ENCODE measurements around the gene FAM181A.

FAM181A gene

GRCh38 chr14:93895023-93895604 is 32.0 kb upstream of the FAM181A start:
- TF ChIP-seq ZNF274 (IDR thresholded peaks at IDR 0.05; ENCODE audit: low read depth, low read length): no peak
- no peak overlapping the region for H3K4me3 ChIP-seq (ENCODE audit: low read length)

- no peak for TF ChIP-seq ZNF274 (IDR thresholded peaks at IDR 0.05; ENCODE audit: low read depth, low read length)
- no peak overlapping the region for H3K4me3 ChIP-seq (ENCODE audit: low read length)
These were observed 29.7 kb upstream of the FAM181A start for GRCh38 chr14:93897476-93897845.

DNA sequence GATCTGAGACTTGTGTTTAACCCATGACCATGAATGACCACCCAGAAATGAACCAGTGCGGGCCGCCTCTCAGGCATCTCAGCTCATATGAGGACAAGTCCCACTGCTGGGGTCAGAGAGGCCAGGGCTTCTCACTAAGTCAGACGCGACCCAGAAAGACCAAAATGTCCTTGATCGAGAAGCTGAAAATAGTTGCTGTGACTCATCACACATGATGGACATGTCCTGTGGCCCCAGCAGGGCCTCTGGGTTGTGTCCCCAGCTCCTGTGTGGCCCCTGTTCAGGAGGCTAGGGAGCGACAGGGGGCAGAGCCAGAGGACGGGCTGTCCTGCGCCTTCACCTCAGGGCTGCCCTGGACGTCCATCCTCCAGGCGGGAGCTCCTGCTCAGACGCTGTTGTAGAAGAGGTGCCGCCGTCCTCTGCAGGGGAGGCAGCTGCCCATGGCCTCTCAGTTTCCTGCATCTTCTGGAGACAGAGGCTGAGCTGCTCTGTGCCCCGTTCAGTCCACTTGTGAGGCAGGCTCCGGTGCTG is 29.0 kb upstream of the FAM181A start:
- H3K4me3 ChIP-seq (ENCODE audit: low read length): no peak overlapping the region
- no peak for TF ChIP-seq ZNF274 (IDR thresholded peaks at IDR 0.05; ENCODE audit: low read depth, low read length)

DNA sequence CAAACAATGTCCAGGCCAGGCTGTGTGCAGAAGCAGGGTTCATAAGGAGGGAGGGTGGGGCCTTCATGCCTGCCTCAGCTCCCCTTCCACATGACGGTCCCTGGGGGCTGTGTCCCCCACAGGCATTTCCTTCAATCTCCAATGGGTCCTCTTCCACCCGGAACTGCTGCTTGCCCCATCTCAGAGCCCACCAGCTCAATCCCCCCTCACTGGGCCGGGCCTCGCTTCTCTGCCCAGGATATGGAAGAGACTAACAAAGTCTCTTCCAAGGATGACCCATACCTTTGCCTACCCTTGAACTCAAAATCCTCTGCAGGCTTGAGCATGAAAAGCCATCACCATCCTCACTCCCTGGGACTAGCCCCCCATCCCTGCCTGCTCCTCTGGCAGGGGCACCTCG is 28.4 kb upstream of the FAM181A start:
- H3K4me3 ChIP-seq (ENCODE audit: low read length): no peak overlapping the region
- TF ChIP-seq ZNF274 (IDR thresholded peaks at IDR 0.05; ENCODE audit: low read depth, low read length): no peak

GRCh38 chr14:93901813-93902212 is 25.3 kb upstream of the FAM181A start:
- TF ChIP-seq ZNF274 (IDR thresholded peaks at IDR 0.05; ENCODE audit: low read depth, low read length): no peak
- H3K4me3 ChIP-seq (ENCODE audit: low read length): no peak overlapping the region

DNA sequence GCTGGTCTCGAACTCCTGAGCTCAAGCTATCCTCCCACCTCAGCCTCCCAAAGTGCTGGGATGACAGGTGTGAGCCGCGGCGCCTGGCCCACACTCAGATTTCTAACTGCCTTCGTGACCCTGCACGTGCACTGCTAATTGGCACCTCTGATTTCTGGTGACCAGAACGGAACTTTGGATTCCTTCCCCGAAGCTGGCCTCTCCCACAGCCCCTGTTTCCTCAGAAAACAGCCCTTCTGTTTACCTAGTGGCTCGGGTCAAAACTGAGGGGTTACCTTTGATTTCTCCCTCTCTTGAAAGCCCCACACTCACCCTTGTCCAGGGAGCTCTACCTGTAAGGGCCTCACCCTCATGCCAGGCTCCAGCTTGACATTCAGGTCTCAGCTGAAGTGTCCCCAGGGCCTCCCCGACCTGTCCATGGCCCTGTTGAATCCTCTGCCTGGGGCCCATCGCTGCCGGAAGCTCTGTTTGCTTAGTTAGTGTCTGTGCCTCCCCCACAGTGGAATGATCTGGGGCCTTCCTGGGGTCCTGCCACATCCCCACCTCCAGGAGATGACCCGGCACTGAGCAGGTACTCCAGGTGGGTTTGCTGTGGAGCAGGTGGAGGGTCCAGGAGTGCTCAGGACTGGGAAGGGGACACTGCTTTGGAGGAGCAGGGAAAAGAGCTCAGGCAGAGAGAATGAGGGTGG is 24.4 kb upstream of the FAM181A start:
- no peak overlapping the region for H3K4me3 ChIP-seq (ENCODE audit: low read length)
- TF ChIP-seq ZNF274 (IDR thresholded peaks at IDR 0.05; ENCODE audit: low read depth, low read length): no peak

DNA sequence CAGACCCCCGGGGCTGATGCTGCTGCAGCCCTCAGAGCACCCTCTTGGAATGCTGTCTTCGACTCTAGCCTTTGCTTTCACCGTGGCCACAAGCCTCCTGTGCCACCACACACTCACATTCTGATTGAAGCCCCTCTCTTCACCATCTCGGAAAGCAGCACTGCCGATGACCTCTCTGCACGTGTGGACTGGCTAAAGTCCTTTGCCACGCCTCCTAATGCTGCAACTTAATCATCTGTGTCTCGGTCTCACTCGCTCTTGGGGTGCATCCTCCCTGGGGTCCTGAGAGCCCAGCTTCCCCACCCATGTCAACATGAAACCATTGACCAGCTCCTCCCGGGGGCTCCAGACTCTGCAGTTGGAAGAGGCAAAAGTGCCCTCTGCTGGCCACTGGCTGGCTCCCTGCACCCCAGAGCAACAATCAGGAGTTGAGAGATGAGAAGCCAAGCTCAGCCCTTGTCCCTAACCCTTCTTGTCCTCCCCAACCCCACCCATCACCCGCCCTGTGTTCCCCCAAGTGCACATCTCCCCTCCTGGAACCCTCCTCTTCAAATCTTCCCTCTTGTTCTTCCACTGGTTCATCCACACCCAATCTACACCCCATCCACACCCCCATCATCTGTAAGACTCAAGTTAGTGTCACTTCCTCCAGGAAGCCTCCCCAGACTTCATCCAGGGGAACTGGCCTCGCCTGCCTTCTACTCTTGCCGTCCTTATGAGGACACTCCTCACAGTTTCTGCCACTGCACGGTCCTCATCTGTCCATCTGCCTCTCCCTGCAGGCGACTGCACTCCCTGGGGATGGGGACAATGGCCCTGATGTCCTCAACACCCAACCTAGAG is 23.6 kb upstream of the FAM181A start:
- no peak for TF ChIP-seq ZNF274 (IDR thresholded peaks at IDR 0.05; ENCODE audit: low read depth, low read length)
- no peak overlapping the region for H3K4me3 ChIP-seq (ENCODE audit: low read length)

DNA sequence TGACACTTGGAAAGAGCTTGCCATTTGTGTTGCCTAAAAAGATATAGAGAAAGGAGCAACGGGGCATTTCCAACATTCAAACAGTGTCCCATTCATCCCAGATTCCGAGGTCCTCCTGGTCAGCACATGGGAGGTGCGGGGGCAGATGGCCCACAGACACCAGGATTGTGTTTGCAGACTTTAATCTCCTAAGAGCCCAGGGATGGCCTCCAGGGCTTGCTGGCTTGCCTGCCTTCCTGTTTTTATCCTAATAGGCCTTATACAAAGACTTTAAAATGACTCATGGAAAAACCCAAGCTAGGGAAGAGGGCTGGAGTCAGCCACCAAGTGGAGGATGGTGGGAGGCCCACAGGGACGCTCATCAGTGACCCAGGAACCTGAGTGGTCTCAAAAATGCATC is 21.5 kb upstream of the FAM181A start:
- no peak for TF ChIP-seq ZNF274 (IDR thresholded peaks at IDR 0.05; ENCODE audit: low read depth, low read length)
- H3K4me3 ChIP-seq (ENCODE audit: low read length): no peak overlapping the region

- TF ChIP-seq ZNF274 (IDR thresholded peaks at IDR 0.05; ENCODE audit: low read depth, low read length): no peak
- no peak overlapping the region for H3K4me3 ChIP-seq (ENCODE audit: low read length)
These were observed 20.5 kb upstream of the FAM181A start for GRCh38 chr14:93906341-93907329.

DNA sequence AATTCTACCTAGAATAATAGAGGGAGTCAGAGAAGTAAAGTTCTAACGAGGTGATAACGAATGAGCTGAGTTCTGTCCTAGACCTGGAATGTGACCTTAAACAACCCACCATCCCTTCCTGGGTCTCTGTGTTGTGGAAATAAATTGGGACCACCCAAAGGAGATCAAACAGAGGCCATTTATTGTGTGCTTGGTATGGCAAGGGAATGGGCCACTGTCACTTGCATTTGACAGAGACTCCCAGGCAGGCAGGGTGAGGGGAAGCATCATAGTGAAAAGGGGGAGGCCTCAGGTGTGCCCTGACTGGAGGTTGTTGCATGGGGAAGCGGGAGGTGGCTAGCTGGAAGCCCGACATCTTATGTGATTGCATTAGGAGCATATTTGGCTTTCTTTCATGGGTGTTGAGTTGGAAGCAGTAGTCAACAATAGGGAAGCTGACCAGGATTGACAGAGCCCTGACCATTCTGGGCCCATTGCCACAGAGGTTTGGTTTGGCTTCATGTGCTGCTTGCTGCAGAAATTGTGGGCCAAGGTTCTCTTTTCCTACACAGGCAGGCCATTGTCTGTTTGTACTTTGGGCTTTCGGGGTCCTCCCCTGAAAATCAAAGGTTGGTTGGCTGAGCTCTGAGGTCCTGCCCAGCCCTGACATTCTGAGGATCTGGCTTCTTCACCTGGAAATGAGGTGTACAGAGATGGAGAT is 17.6 kb upstream of the FAM181A start:
- no peak for TF ChIP-seq ZNF274 (IDR thresholded peaks at IDR 0.05; ENCODE audit: low read depth, low read length)
- no peak overlapping the region for H3K4me3 ChIP-seq (ENCODE audit: low read length)

DNA sequence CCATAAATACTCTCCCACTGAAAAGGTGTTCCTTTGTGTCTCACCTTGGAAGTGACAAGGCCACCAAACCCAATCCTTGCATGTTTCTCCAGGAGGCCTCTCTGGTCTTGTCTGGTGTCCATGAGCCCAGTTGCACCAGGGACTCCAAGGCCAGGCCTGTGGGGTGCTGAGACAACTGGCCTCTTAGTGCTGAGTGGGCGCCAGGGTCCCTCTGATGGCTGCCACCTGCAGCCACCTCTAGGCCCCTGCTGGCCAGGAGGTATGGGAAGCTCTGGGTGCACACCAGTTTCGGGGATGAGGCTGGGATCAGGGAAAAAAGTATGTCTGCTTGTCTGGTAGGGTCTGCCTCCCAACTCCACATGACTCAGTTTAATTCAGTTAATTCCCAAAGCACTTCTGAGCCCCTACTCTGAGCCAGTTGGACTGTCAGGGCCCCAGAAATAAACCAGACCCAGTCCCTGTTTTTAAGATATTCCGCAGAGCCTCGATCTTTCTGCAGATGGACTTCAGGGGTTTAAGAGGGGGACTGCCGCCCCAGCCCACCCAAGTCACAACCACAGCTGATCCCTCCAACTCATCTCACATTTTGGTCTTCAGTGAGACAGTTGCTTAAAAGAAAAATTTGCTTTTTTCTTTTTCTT is 15.0 kb upstream of the FAM181A start:
- TF ChIP-seq ZNF274 (IDR thresholded peaks at IDR 0.05; ENCODE audit: low read depth, low read length): no peak
- H3K4me3 ChIP-seq (ENCODE audit: low read length): no peak overlapping the region

GRCh38 chr14:93912782-93913181 is 14.4 kb upstream of the FAM181A start:
- TF ChIP-seq ZNF274 (IDR thresholded peaks at IDR 0.05; ENCODE audit: low read depth, low read length): no peak
- no peak overlapping the region for H3K4me3 ChIP-seq (ENCODE audit: low read length)

GRCh38 chr14:93914278-93914677 is 12.9 kb upstream of the FAM181A start:
- H3K4me3 ChIP-seq (ENCODE audit: low read length): no peak overlapping the region
- no peak for TF ChIP-seq ZNF274 (IDR thresholded peaks at IDR 0.05; ENCODE audit: low read depth, low read length)
